Activated T-cell treated with anti-CD3 and anti-CD28 coated beads, Interleukin-2, amount 50 U/mL, for 4 hours (primary cell): ENCODE results near the gene KCNJ13. TPM values are rescaled to one million over a fixed set of nuclear protein-coding genes. Genes with fewer than 3 reads are reported as not detected.
"Not testable (repeated sequence)": the region's sequence is repeated elsewhere in the genome, so short reads cannot be mapped to it uniquely, and the experiment has no call there.

ENCODE experiments used
- ATAC-seq, 2 donors: fragments of 200-7000 bp; cut with Tn5 transposase; one replicate each; pipeline ENCODE4 v1.10.0; 2021
- DNase-seq: peaks from one replicate; pipeline ENCODE4 v3.0.0-alpha.2; 2020
- H3K27me3 Mint-ChIP-seq: one replicate; pipeline ENCODE4 v1.8.0; 2021; ENCODE audit warnings: low read depth, mixed read lengths
- H3K36me3 Mint-ChIP-seq: one replicate; pipeline ENCODE4 v1.8.0; 2022; ENCODE audit warnings: mixed read lengths; ENCODE audit not compliant: insufficient read depth
- H3K4me1 Mint-ChIP-seq: one replicate; pipeline ENCODE4 v1.8.0; 2021; ENCODE audit warnings: low read depth, mixed read lengths
- H3K4me3 Mint-ChIP-seq: one replicate; pipeline ENCODE4 v1.8.0; 2021; ENCODE audit warnings: mild to moderate bottlenecking, moderate library complexity, mixed read lengths
- H3K9me3 Mint-ChIP-seq: one replicate; pipeline ENCODE4 v1.8.0; 2021; ENCODE audit warnings: mixed read lengths
- total RNA-seq, 3 donors: library from RNA; stranded (reverse); gene quantifications; one replicate each; pipeline ENCODE4 v1.2.1, GENCODE V29; 2021

Gene KCNJ13
- total RNA-seq, 3 donors from 2014 or later, result not detected

- H3K4me3 Mint-ChIP-seq, result no peak overlapping the region
- H3K27me3 Mint-ChIP-seq, result no peaks in the 10 kb centered on the region
- peaks cover 3% of the 10 kb centered on the region for H3K4me1 Mint-ChIP-seq
- H3K36me3 Mint-ChIP-seq, result peaks cover 19% of the 10 kb centered on the region
- no peak for ATAC-seq
- H3K9me3 Mint-ChIP-seq, result no peaks in the 10 kb centered on the region
- DNase-seq, result no peak
These were observed 31.4 kb downstream of the KCNJ13 start for GRCh38 chr2:232744963-232745362.

DNA sequence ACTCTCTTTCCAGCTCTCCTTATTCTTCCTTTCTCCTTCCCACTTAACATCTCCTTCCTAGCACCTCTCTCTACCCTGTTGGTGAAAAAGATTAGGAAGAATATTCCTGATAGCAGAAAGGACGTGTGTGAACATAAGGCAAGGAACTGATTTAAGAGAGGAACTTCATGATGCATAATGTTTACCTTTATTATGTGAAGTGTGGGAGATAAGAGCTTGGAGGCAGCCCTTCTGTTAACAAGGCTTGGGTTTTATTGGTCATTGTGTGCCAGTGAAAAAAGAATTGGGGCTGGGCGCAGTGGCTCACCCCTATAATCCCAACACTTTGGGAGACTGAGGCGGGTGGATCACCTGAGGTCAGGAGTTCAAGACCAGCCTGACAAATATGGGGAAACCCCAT, 34.4 kb downstream of the KCNJ13 start:
- Mint-ChIP-seq H3K9me3 (no peaks in the 10 kb centered on the region), H3K4me1 (no peaks in the 10 kb centered on the region), H3K4me3 (no peak overlapping the region), H3K27me3 (no peaks in the 10 kb centered on the region), H3K36me3 (peaks cover 18% of the 10 kb centered on the region)
- ATAC-seq (no peak), DNase-seq (no peak)

- no peaks in the 10 kb centered on the region for H3K9me3 Mint-ChIP-seq
- no peaks in the 10 kb centered on the region for H3K27me3 Mint-ChIP-seq
These were observed 35.1 kb downstream of the KCNJ13 start for GRCh38 chr2:232741294-232741693.

DNA sequence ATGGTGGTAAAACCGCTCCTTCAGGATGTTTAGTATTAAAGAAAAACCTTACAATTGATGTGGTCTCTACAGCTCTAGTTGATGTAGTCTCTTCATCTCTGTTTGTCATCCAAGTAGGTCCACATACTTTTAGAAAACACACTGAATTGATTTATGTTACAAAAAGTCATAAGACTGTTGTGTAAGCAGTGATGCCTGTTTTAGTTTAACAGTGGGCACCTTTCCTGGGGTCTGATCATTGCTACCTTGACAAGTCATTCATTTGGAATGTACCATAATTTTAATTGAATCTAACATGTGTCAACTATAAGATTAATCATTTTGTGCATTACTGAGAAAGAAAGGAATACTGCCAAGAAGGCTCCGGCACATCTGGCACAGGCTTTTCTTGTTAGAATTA, 44.9 kb downstream of the KCNJ13 start:
- peaks cover 10% of the 10 kb centered on the region for H3K4me1 Mint-ChIP-seq
- peaks cover 40% of the 10 kb centered on the region for H3K36me3 Mint-ChIP-seq
- no peak overlapping the region for H3K4me3 Mint-ChIP-seq
- ATAC-seq (no peak), DNase-seq (no peak)
- no peaks in the 10 kb centered on the region for H3K9me3 Mint-ChIP-seq
- H3K27me3 Mint-ChIP-seq, result no peaks in the 10 kb centered on the region

More at GRCh38 chr2:232741294-232741693, 35.1 kb downstream of the KCNJ13 start:
- no peaks in the 10 kb centered on the region for H3K4me1 Mint-ChIP-seq
- no peak for ATAC-seq
- H3K4me3 Mint-ChIP-seq, result no peak overlapping the region
- H3K36me3 Mint-ChIP-seq, result peaks cover 21% of the 10 kb centered on the region
- DNase-seq, result no peak

GRCh38 chr2:232728785-232729184, 47.6 kb downstream of the KCNJ13 start:
- Mint-ChIP-seq H3K9me3 (no peaks in the 10 kb centered on the region), H3K4me3 (no peak overlapping the region), H3K4me1 (peaks cover 12% of the 10 kb centered on the region), H3K36me3 (peaks cover 43% of the 10 kb centered on the region), H3K27me3 (no peaks in the 10 kb centered on the region)
- ATAC-seq, result no peak
- DNase-seq, result no peak

- no peak for ATAC-seq
- peaks cover 35% of the 10 kb centered on the region for H3K4me1 Mint-ChIP-seq
- H3K27me3 Mint-ChIP-seq, result no peaks in the 10 kb centered on the region
- DNase-seq, result no peak
- H3K9me3 Mint-ChIP-seq, result no peaks in the 10 kb centered on the region
- H3K4me3 Mint-ChIP-seq, result no peak overlapping the region
- H3K36me3 Mint-ChIP-seq, result peaks cover 55% of the 10 kb centered on the region
These were observed 53.3 kb downstream of the KCNJ13 start for GRCh38 chr2:232723027-232723426.

GRCh38 chr2:232721882-232722281, 54.5 kb downstream of the KCNJ13 start:
- no peaks in the 10 kb centered on the region for H3K27me3 Mint-ChIP-seq
- peaks cover 33% of the 10 kb centered on the region for H3K4me1 Mint-ChIP-seq
- no peaks in the 10 kb centered on the region for H3K9me3 Mint-ChIP-seq
- DNase-seq, result no peak
- ATAC-seq, result no peak
- peaks cover 54% of the 10 kb centered on the region for H3K36me3 Mint-ChIP-seq
- H3K4me3 Mint-ChIP-seq, result no peak overlapping the region

DNA sequence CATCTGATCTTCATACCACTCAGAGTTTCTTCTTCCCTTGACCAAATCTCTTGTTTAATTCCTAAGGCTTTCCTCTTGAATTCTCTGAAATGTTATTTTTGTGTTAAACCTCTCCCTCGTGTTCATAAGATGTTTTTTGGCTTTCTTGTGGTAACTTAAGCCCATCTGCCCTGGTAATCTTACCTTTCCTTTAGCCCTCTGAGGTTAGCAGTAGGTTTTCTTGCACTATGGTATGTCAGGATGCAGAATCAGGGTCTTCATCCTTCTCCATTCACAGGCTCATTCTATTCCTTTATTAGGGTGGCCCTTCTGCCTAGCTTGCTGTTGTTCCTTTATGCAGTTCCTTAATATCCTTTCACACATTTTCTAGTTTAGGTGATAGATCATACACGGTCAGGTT, 55.1 kb downstream of the KCNJ13 start:
- H3K27me3 Mint-ChIP-seq, result no peaks in the 10 kb centered on the region
- peaks cover 57% of the 10 kb centered on the region for H3K36me3 Mint-ChIP-seq
- ATAC-seq (no peak), DNase-seq (no peak)
- H3K9me3 Mint-ChIP-seq, result no peaks in the 10 kb centered on the region
- H3K4me1 Mint-ChIP-seq, result peaks cover 35% of the 10 kb centered on the region
- no peak overlapping the region for H3K4me3 Mint-ChIP-seq

DNA sequence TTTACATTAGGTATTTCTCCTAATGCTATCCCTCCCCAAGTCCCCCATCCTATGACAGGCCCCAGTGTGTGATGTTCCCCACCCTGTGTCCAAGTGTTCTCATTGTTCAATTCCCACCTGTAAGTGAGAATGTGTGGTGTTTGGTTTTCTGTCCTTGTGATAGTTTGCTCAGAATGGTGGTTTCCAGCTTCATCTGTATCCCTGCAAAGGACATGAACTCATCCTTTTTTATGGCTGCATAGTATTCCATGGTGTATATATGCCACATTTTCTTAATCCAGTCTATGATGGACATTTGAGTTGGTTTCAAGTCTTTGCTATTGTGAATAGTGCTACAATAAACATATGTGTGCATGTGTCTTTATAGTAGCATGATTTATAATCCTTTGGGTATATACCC, 56.3 kb downstream of the KCNJ13 start:
- H3K36me3 Mint-ChIP-seq, result peaks cover 56% of the 10 kb centered on the region
- not testable (repeated sequence) for ATAC-seq, H3K4me3 Mint-ChIP-seq, DNase-seq, H3K27me3 Mint-ChIP-seq, H3K9me3 Mint-ChIP-seq
- peaks cover 42% of the 10 kb centered on the region for H3K4me1 Mint-ChIP-seq

Other genes starting within 250 kb of the KCNJ13 start
- gene CHRNG, start 236.9 kb downstream of the KCNJ13 start, total RNA-seq, result not detected
- 10 to 100 TPM; 10.5 to 11.7 (median 11.5) TPM for gene TIGD1, start 226.0 kb downstream of the KCNJ13 start, total RNA-seq
- gene EIF4E2, start 225.9 kb downstream of the KCNJ13 start, total RNA-seq, result 10 to 100 TPM; 67.8 to 77.2 (median 76.9) TPM
- under 1 TPM; 0.16 to 0.69 (median 0.35) TPM for gene EFHD1, start 143.0 kb downstream of the KCNJ13 start, total RNA-seq
- 10 to 100 TPM; 44.1 to 53.7 (median 47.4) TPM for gene GIGYF2, start 79.2 kb downstream of the KCNJ13 start, total RNA-seq
- 1 to 10 TPM; 1.2 to 1.7 (median 1.4) TPM for gene SNORC, start 93.7 kb upstream of the KCNJ13 start, total RNA-seq
- gene NGEF, start 236.7 kb upstream of the KCNJ13 start, total RNA-seq, result under 1 TPM; 0.11 to 0.94 (median 0.37) TPM